K562 (cell line): ENCODE results near the gene GALT. TPM values are rescaled to one million over a fixed set of nuclear protein-coding genes. Genes with fewer than 3 reads are reported as not detected.
A peak's percentile ranks its signal among the peaks of the same experiment; 100 is the strongest.

ENCODE experiments used
- ATAC-seq: fragments of 200-7000 bp; cut with Tn5 transposase; 3 replicates; pipeline ENCODE4 v1.9.1; 2020; ENCODE audit warnings: moderate library complexity
- BruUV-seq: library from RNA; stranded (reverse); fragments of 400-500 nt; replicated peaks from 2 replicates; lab custom pipeline; 2021; lab: Mats Ljungman, UMichigan
- CTCF ChIA-PET: fragments of 300-600 bp; formaldehyde crosslinking; extraction: SDS; loops from one replicate; lab custom pipeline; 2021; ENCODE audit warnings: low intra/inter-chr PET ratio; lab: Yijun Ruan, JAX
- POLR2A ChIA-PET: fragments of 300-600, 350-650 bp; sonication (Branson Sonifier 250); formaldehyde crosslinking; extraction: SDS; loops from one replicate; lab custom pipeline; 2021; ENCODE audit warnings: antibody characterized with exemption, inconsistent platforms; lab: Yijun Ruan, JAX
- DNase-seq, 4 experiments: peaks; one replicate each; pipeline versions ENCODE4 v3.0.0 to v3.0.0-alpha.2; 2011 to 2018; ENCODE audit warnings: low spot score in 3 of 4, mixed read lengths in 3 of 4; ENCODE audit errors: extremely low read depth in 1 of 4
- FAIRE-seq: peaks from 2 replicates; lab custom pipeline; 2011; peaks lifted over from hg19 to GRCh38; lab: Jason Lieb, UNC
- H2AFZ ChIP-seq: 2 replicates; pipeline ENCODE4 v1.6.0; 2011; ENCODE audit warnings: low read depth, low read length, control low read depth, inconsistent platforms
- H3K27ac ChIP-seq: fragments of 200-600 bp; 3 replicates; pipeline ENCODE4 v1.8.0; 2011; ENCODE audit warnings: low read depth, mild to moderate bottlenecking, control low read depth, inconsistent platforms, low read length, moderate library complexity, mixed read lengths; ENCODE audit errors: extremely low read depth
- H3K27me3 ChIP-seq, 2 experiments: fragments of 300-600 bp in 1 of 2; 2 replicates in 1 of 2; 3 replicates in 1 of 2; pipeline versions ENCODE4 v1.6.0 to v1.8.0; 2011; ENCODE audit warnings: inconsistent platforms in 2 of 2, low read length in 2 of 2, mild to moderate bottlenecking in 1 of 2, mixed read lengths in 1 of 2, moderate library complexity in 1 of 2; ENCODE audit not compliant: control insufficient read depth in 2 of 2, insufficient read depth in 2 of 2
- H3K36me3 ChIP-seq: fragments of 300-600 bp; 3 replicates; pipeline ENCODE4 v1.8.0; 2011; ENCODE audit warnings: mild to moderate bottlenecking, low read length, inconsistent platforms; ENCODE audit not compliant: control insufficient read depth, insufficient read depth
- H3K4me1 ChIP-seq, 2 experiments: fragments of 200-600 bp in 1 of 2; replicated peaks in 1 of 2; 2 replicates in 1 of 2; 3 replicates in 1 of 2; pipeline versions ENCODE4 v1.5.1 to v1.8.0; 2011; ENCODE audit warnings: inconsistent platforms in 2 of 2, low read length in 2 of 2, mild to moderate bottlenecking in 1 of 2, mixed read lengths in 1 of 2, moderate library complexity in 1 of 2; ENCODE audit not compliant: control insufficient read depth in 2 of 2, insufficient read depth in 2 of 2
- H3K4me2 ChIP-seq: 2 replicates; pipeline ENCODE4 v1.6.1; 2011; ENCODE audit warnings: low read length, control low read depth, inconsistent platforms, mixed read lengths; ENCODE audit not compliant: insufficient read depth
- H3K4me3 ChIP-seq: fragments of 200-600 bp; sonication (generic), shearing (Covaris generic); 2 replicates; pipeline ENCODE4 v1.5.1; 2016; ENCODE audit warnings: control low read depth, inconsistent platforms
- H3K79me2 ChIP-seq: fragments of 200-600 bp; 3 replicates; pipeline ENCODE4 v1.8.0; 2011; ENCODE audit warnings: low read length, inconsistent platforms; ENCODE audit not compliant: control insufficient read depth, insufficient read depth
- H3K9ac ChIP-seq, 2 experiments: 2 replicates each; pipeline versions ENCODE4 v1.6.0 to v1.6.1; 2011; ENCODE audit warnings: low read depth in 2 of 2, low read length in 2 of 2, control low read depth in 1 of 2, inconsistent platforms in 1 of 2, mild to moderate bottlenecking in 1 of 2, mixed read lengths in 1 of 2; ENCODE audit not compliant: insufficient read depth in 1 of 2
- H3K9me1 ChIP-seq: one replicate; pipeline ENCODE4 v1.6.0; 2011; ENCODE audit warnings: inconsistent platforms, mild to moderate bottlenecking, low read length, moderate library complexity; ENCODE audit not compliant: control insufficient read depth, insufficient read depth
- H3K9me3 ChIP-seq: replicated peaks from 2 replicates; pipeline ENCODE4 v1.5.1; 2011; ENCODE audit warnings: low read depth, low read length, inconsistent platforms; ENCODE audit not compliant: control insufficient read depth, insufficient read depth
- H4K20me1 ChIP-seq: replicated peaks from 2 replicates; pipeline ENCODE4 v1.6.1; 2011; ENCODE audit warnings: low read length, inconsistent platforms, mixed read lengths; ENCODE audit not compliant: control insufficient read depth, insufficient read depth
- BCOR ChIP-seq: fragments of 450-650 bp; IDR thresholded peaks from 2 replicates; pipeline ENCODE4 v1.6.1; 2016
- HDGF ChIP-seq: fragments of 450-650 bp; IDR thresholded peaks from 2 replicates; pipeline ENCODE4 v1.6.1; 2016
- NR4A1 ChIP-seq, 2 experiments: fragments of 250-450 bp in 1 of 2; fragments of 450-650 bp in 1 of 2; sonication (Bioruptor Pico) in 1 of 2; IDR thresholded peaks; 2 replicates each; pipeline versions ENCODE4 v1.4.0 to v1.6.1; 2016 to 2020; ENCODE audit warnings: mild to moderate bottlenecking in 2 of 2, missing compliant biosample characterization in 1 of 2, missing genetic modification characterization in 1 of 2, moderate library complexity in 1 of 2
- RBM25 ChIP-seq: fragments of 200-400 bp; formaldehyde crosslinking; IDR thresholded peaks from 2 replicates; pipeline ENCODE4 v1.6.1; 2018; ENCODE audit warnings: low read length, low read depth, moderate library complexity; ENCODE audit not compliant: severe bottlenecking
- SMC3 ChIP-seq: conservative IDR thresholded peaks from 2 replicates; pipeline ENCODE4 v1.6.1; 2011; ENCODE audit warnings: low read depth, low read length, improper control_type of control experiment; ENCODE audit not compliant: insufficient read depth
- XRCC5 ChIP-seq: fragments of 200-400 bp; formaldehyde crosslinking; IDR thresholded peaks from 2 replicates; pipeline ENCODE4 v1.6.1; 2017; ENCODE audit warnings: low read depth, mild to moderate bottlenecking, low read length
- ZBTB7A ChIP-seq: IDR thresholded peaks from 2 replicates; pipeline ENCODE4 v1.6.1; 2011; ENCODE audit warnings: low read depth, mild to moderate bottlenecking, low read length, moderate library complexity, borderline replicate concordance; ENCODE audit not compliant: control insufficient read depth
- ZNF121 ChIP-seq: sonication (generic); formaldehyde crosslinking; conservative IDR thresholded peaks from 2 replicates; pipeline ENCODE4 v1.8.0; 2022; ENCODE audit warnings: missing genetic modification reagents
- ZNF57 ChIP-seq: fragments of 450-650 bp; formaldehyde crosslinking; IDR thresholded peaks from 2 replicates; pipeline ENCODE4 v1.4.0; 2020; ENCODE audit warnings: mild to moderate bottlenecking, moderate library complexity
- WGBS: fragments of 100-300 bp; shearing (Covaris generic); methylation state at CpG from one replicate; pipeline ENCODE4 v1.1.6; 2016; ENCODE audit warnings: low coverage, mixed read lengths; ENCODE audit not compliant: insufficient coverage; ENCODE audit errors: missing lambda C conversion rate; 5-methylcytosine and 5-hydroxymethylcytosine counted together
- in situ Hi-C: fragments of 300-500 bp; cut with MboI; formaldehyde crosslinking; loops from 4 replicates; pipeline ENCODE4 v1.15.0; 2018; ENCODE audit warnings: inconsistent platforms, mixed read lengths
- intact Hi-C: fragments of 100-400 bp; cut with micrococcal nuclease; formaldehyde crosslinking; loops from 2 replicates; pipeline ENCODE4 v1.14.2; 2022
- polyA plus RNA-seq, 8 experiments: library from polyadenylated mRNA; depleted of rRNA in 4 of 8; stranded (reverse) in 5 of 8; unstranded in 3 of 8; fragments of >200 nt; fragmentation: Nextera tagmentation in 2 of 8; fragmentation: Illumina TruSeq in 1 of 8; extraction: Ambion mirVana in 2 of 8; extraction: Trizol in 1 of 8; gene quantifications; 2 replicates each; pipeline versions ENCODE4 v1.2.1 to v1.2.3, GENCODE V29; 2011 to 2014; ENCODE audit warnings: inconsistent platforms in 1 of 8, missing spikeins in 1 of 8
- total RNA-seq, 7 experiments: library from RNA; depleted of rRNA in 6 of 7; stranded (reverse); fragments of >200 nt in 6 of 7; fragmentation: Illumina TruSeq in 2 of 7; extraction: Trizol in 2 of 7; gene quantifications; 2 replicates each; pipeline versions ENCODE4 v1.2.1 to v1.2.3, GENCODE V29; 2011 to 2021; ENCODE audit warnings: low replicate concordance in 1 of 7
- TF ChIP-seq, protein P1 (sequence below), 3 experiments: IDR thresholded peaks in 2 of 3; conservative IDR thresholded peaks in 1 of 3; 2 replicates each; pipeline ENCODE4 v1.5.1; 2011 to 2012; ENCODE audit warnings: low read length in 3 of 3, mild to moderate bottlenecking in 3 of 3, control low read depth in 2 of 3, improper control_type of control experiment in 1 of 3, inconsistent platforms in 1 of 3, low read depth in 1 of 3, mixed read lengths in 1 of 3, moderate library complexity in 1 of 3; ENCODE audit not compliant: insufficient read depth in 2 of 3
- TF ChIP-seq, protein P2 (sequence below): IDR thresholded peaks from 2 replicates; pipeline ENCODE4 v1.6.1; 2014; ENCODE audit warnings: antibody characterized with exemption
- TF ChIP-seq, protein P3 (sequence below): sonication (generic); formaldehyde crosslinking; IDR thresholded peaks from 2 replicates; pipeline ENCODE4 v1.8.1; 2023; ENCODE audit warnings: mild to moderate bottlenecking, missing genetic modification reagents

Gene GALT
- total and polyA plus RNA-seq, 9 of the 15 experiments (the other 6 are each of a cell fraction or from before 2014, with no cell fraction given): 7.3 to 29.2 (median 15.6) TPM

DNA sequence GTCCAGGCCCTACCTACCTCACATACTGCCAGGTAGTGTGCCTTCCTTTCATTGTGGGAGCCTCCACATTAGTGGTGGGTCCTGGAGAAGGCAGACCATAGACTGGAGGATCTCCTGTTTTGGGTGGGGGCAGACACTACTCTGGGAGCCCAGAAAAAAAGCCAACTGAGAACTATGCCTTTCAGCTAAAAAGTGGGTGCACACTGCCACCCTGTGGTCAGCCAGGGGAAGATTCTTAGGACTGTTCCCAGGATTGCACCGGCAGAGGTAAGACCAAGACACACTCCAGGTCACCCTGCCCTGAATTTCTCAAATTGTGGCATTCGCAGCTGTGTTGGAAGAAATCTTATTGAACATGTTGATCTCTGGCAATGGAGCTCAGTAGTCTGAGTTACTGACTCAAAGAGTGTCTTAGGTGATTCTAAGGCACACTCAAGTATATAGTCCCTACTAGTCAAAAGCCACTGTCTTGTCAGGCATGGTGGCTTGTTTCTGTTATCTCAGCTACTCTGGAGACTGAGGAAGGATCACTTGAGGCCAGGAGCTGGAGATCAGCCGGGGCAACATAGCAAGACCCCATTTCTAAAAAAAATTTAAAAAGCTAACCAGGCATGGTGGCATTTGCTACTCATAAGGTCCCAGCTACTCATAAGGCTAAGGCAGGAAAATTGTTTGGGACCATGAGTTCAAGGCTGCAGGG is 12.5 kb upstream of the GALT start:
- POLR2A ChIA-PET: interaction anchor here (0.6 to 1.2 kb wide), 5 partner anchors 15 to 230 kb away, joined by 3 read pairs; partner anchors contain the start of gene IL11RA
- DNase-seq (peak; percentile 57 to 75 (median 67)), ATAC-seq (peak; percentile 78), FAIRE-seq (peak; percentile 93)
- Histone ChIP-seq H3K9ac (no peak overlapping the region), H4K20me1 (0 out of 2 replicates have a peak, but pooled peaks cover 4% of the 10 kb centered on the region), H2AFZ (no peak overlapping the region), H3K4me1 (peaks cover 5 to 27% of the 10 kb centered on the region in 2 experiments; a peak in 4 of 5 replicates), H3K27me3 (peaks cover 4 to 17% of the 10 kb centered on the region in 2 experiments; a peak in 4 of 5 replicates), H3K79me2 (peaks cover 18% of the 10 kb centered on the region), H3K4me3 (no peak overlapping the region), H3K27ac (no peak overlapping the region), H3K9me3 (no peaks in the 10 kb centered on the region), H3K9me1 (no peaks in the 10 kb centered on the region), H3K36me3 (peaks cover 14% of the 10 kb centered on the region; the same call in 1 of the 3 replicates), H3K4me2 (no peak overlapping the region)
- in situ Hi-C loops (no loop called here), intact Hi-C loops (no loop called here)
- no TSS peak for BruUV-seq
- WGBS: 7% methylated on average over 3 of the region's 3 CpGs
- CTCF ChIA-PET: interaction anchor here (1.2 to 1.5 kb wide), 3 partner anchors 21 to 302 kb away, joined by 3 to 11 read pairs (median 7); no protein-coding TSS in a partner anchor
- TF ChIP-seq NR4A1 (CRISPR knock-in tag; IDR thresholded peaks at IDR 0.05) (no peak), NR4A1 (tag; IDR thresholded peaks at IDR 0.05) (no peak), BCOR (0 out of 2 replicates have a peak, but pooled peaks have one; percentile 31), XRCC5 (0 out of 2 replicates have a peak, but pooled peaks have one; percentile 40), HDGF (no peak), SMC3 (peak; percentile 46; the same call in 1 of the 2 replicates), ZNF121 (CRISPR knock-in tag) (peak; percentile 81), ZBTB7A (no peak), RBM25 (peak; percentile 45), ZNF57 (CRISPR knock-in tag) (no peak)
- TF ChIP-seq, protein P1, sequence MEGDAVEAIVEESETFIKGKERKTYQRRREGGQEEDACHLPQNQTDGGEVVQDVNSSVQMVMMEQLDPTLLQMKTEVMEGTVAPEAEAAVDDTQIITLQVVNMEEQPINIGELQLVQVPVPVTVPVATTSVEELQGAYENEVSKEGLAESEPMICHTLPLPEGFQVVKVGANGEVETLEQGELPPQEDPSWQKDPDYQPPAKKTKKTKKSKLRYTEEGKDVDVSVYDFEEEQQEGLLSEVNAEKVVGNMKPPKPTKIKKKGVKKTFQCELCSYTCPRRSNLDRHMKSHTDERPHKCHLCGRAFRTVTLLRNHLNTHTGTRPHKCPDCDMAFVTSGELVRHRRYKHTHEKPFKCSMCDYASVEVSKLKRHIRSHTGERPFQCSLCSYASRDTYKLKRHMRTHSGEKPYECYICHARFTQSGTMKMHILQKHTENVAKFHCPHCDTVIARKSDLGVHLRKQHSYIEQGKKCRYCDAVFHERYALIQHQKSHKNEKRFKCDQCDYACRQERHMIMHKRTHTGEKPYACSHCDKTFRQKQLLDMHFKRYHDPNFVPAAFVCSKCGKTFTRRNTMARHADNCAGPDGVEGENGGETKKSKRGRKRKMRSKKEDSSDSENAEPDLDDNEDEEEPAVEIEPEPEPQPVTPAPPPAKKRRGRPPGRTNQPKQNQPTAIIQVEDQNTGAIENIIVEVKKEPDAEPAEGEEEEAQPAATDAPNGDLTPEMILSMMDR (IDR thresholded peaks at IDR 0.05 in 2 of 3, conservative IDR thresholded peaks at IDR 0.05 in 1 of 3; ENCODE audit: insufficient read depth in 2 of 3, low read depth in 1 of 3, low read length in 3 of 3): peak; percentile 74 to 82 (median 81)
- TF ChIP-seq, protein P2, sequence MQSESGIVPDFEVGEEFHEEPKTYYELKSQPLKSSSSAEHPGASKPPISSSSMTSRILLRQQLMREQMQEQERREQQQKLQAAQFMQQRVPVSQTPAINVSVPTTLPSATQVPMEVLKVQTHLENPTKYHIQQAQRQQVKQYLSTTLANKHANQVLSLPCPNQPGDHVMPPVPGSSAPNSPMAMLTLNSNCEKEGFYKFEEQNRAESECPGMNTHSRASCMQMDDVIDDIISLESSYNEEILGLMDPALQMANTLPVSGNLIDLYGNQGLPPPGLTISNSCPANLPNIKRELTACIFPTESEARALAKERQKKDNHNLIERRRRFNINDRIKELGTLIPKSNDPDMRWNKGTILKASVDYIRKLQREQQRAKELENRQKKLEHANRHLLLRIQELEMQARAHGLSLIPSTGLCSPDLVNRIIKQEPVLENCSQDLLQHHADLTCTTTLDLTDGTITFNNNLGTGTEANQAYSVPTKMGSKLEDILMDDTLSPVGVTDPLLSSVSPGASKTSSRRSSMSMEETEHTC: no peak
- TF ChIP-seq, protein P3, sequence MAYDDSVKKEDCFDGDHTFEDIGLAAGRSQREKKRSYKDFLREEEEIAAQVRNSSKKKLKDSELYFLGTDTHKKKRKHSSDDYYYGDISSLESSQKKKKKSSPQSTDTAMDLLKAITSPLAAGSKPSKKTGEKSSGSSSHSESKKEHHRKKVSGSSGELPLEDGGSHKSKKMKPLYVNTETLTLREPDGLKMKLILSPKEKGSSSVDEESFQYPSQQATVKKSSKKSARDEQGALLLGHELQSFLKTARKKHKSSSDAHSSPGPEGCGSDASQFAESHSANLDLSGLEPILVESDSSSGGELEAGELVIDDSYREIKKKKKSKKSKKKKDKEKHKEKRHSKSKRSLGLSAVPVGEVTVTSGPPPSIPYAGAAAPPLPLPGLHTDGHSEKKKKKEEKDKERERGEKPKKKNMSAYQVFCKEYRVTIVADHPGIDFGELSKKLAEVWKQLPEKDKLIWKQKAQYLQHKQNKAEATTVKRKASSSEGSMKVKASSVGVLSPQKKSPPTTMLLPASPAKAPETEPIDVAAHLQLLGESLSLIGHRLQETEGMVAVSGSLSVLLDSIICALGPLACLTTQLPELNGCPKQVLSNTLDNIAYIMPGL (CRISPR knock-in tag): no peak
